EL (cell line): ENCODE data around the gene AMBRA1.
A peak's percentile ranks its signal among the peaks of the same experiment; 100 is the strongest.

Experiments
- DNase-seq: peaks from one replicate; pipeline ENCODE4 v3.0.0-alpha.2; 2016

Gene AMBRA1

GRCh38 chr11:46469926-46470325 is 123.9 kb downstream of the AMBRA1 start:
- DNase-seq, result no peak

GRCh38 chr11:46465683-46466082 is 128.1 kb downstream of the AMBRA1 start:
- DNase-seq, result no peak

- no peak for DNase-seq
Measured at GRCh38 chr11:46463701-46464421, 130.0 kb downstream of the AMBRA1 start.

GRCh38 chr11:46461461-46461927 is 132.3 kb downstream of the AMBRA1 start:
- peak; percentile 5 for DNase-seq

GRCh38 chr11:46458491-46458890 is 135.3 kb downstream of the AMBRA1 start:
- no peak for DNase-seq

- DNase-seq, result no peak
Measured at GRCh38 chr11:46457659-46458424, 136.0 kb downstream of the AMBRA1 start.

GRCh38 chr11:46457021-46457420 is 136.8 kb downstream of the AMBRA1 start:
- DNase-seq, result no peak

GRCh38 chr11:46456269-46457001 is 137.4 kb downstream of the AMBRA1 start:
- DNase-seq, result no peak

- DNase-seq, result no peak
Measured at GRCh38 chr11:46455834-46456233, 138.0 kb downstream of the AMBRA1 start.

- DNase-seq, result no peak
Measured at GRCh38 chr11:46452918-46453517, 140.8 kb downstream of the AMBRA1 start.

GRCh38 chr11:46451759-46452158 is 142.1 kb downstream of the AMBRA1 start:
- DNase-seq, result no peak

- no peak for DNase-seq
Measured at GRCh38 chr11:46450846-46451477, 142.9 kb downstream of the AMBRA1 start.

GRCh38 chr11:46447544-46447943 is 146.3 kb downstream of the AMBRA1 start:
- DNase-seq, result no peak

GRCh38 chr11:46445920-46446771 is 147.7 kb downstream of the AMBRA1 start:
- DNase-seq, result peak; percentile 9

- DNase-seq, result no peak
Measured at GRCh38 chr11:46445192-46445919, 148.5 kb downstream of the AMBRA1 start.

- DNase-seq, result no peak
Measured at GRCh38 chr11:46444305-46444704, 149.5 kb downstream of the AMBRA1 start.

- DNase-seq, result no peak
Measured at GRCh38 chr11:46438211-46438610, 155.6 kb downstream of the AMBRA1 start.

GRCh38 chr11:46437122-46437689 is 156.6 kb downstream of the AMBRA1 start:
- DNase-seq, result no peak

GRCh38 chr11:46436113-46436512 is 157.7 kb downstream of the AMBRA1 start:
- DNase-seq, result no peak

GRCh38 chr11:46435679-46436078 is 158.1 kb downstream of the AMBRA1 start:
- no peak for DNase-seq

GRCh38 chr11:46431211-46431610 is 162.6 kb downstream of the AMBRA1 start:
- DNase-seq, result no peak
